Measurements from ENCODE around the gene MRPS33. TPM values are rescaled to one million over a fixed set of nuclear protein-coding genes. Genes with fewer than 3 reads are reported as not detected.
"Not testable (repeated sequence)": the region's sequence is repeated elsewhere in the genome, so short reads cannot be mapped to it uniquely, and the experiment has no call there.

Gene MRPS33
- total RNA-seq, 4 donors from 2014 or later = 13.4 to 27.6 (median 16.4) TPM

- TF ChIP-seq CTCF (IDR thresholded peaks at IDR 0.05) (no peak), POLR2A (IDR thresholded peaks at IDR 0.05) (no peak), EP300 (IDR thresholded peaks at IDR 0.05) (no peak), POLR2AphosphoS5 (IDR thresholded peaks at IDR 0.05) (no peak)
- H3K9me3 ChIP-seq = no peaks in the 10 kb centered on the region
- no peaks in the 10 kb centered on the region for H3K4me1 ChIP-seq
- ATAC-seq = no peak
- no peak overlapping the region for H3K27ac ChIP-seq
- H3K27me3 ChIP-seq = no peaks in the 10 kb centered on the region
- no peak overlapping the region for H3K4me3 ChIP-seq
- WGBS, 2 donors (ENCODE audit: low coverage in 1 of 2) = 35 to 59% methylated on average over 3 to 5 of the region's 5 CpGs
- no peaks in the 10 kb centered on the region for H3K36me3 ChIP-seq
Observed at GRCh38 chr7:140966561-140967233, 48.1 kb downstream of the MRPS33 start.

GRCh38 chr7:140961117-140961516, 53.6 kb downstream of the MRPS33 start:
- no CpG with 5 or more reads among the region's 4 CpGs for WGBS, 2 donors (ENCODE audit: low coverage in 1 of 2)
- TF ChIP-seq POLR2A (IDR thresholded peaks at IDR 0.05) (no peak), CTCF (IDR thresholded peaks at IDR 0.05) (no peak)
- no peak overlapping the region for H3K4me3 ChIP-seq
- no peak overlapping the region for H3K27ac ChIP-seq
- no peaks in the 10 kb centered on the region for H3K27me3 ChIP-seq
- H3K36me3 ChIP-seq = no peaks in the 10 kb centered on the region
- H3K9me3 ChIP-seq = peaks cover 0 to 14% (median 0%) of the 10 kb centered on the region in 3 donors
- H3K4me1 ChIP-seq = no peaks in the 10 kb centered on the region
- no peak for ATAC-seq

GRCh38 chr7:140956997-140957396, 57.8 kb downstream of the MRPS33 start:
- not testable (repeated sequence) for H3K36me3 ChIP-seq, H3K27me3 ChIP-seq, H3K4me1 ChIP-seq, H3K4me3 ChIP-seq, H3K27ac ChIP-seq, ATAC-seq
- peaks cover 0 to 14% (median 0%) of the 10 kb centered on the region in 3 donors for H3K9me3 ChIP-seq
- 60% methylated on average over 1 of the region's 25 CpGs; no CpG with 5 or more reads in 1 of the 2 donors for WGBS, 2 donors (ENCODE audit: low coverage in 1 of 2)

Small RNAs within 50 kb of the gene (small RNA-seq; reads per million reads assigned to genes)
- 0 reads per million in 4 donors for gene RNU4-74P

Other genes starting within 250 kb of the MRPS33 start
- 10 to 100 TPM; 33.1 to 56.0 (median 44.8) TPM for gene BRAF, start 90.0 kb downstream of the MRPS33 start, total RNA-seq
- gene TMEM178B, start 59.1 kb upstream of the MRPS33 start, total RNA-seq = 1 to 10 TPM in 2 of 4 donors, under 1 TPM in 2; 0.62 to 1.4 (median 1.0) TPM